SW 1271 (cell line): ENCODE data around the gene IL1RL1.

Experiments used
- DNase-seq, 2 experiments: peaks; one replicate each; lab custom pipeline; 2025; lab: John Stamatoyannopoulos, UW

The IL1RL1 gene

GRCh38 chr2:102369866-102370265 is 58.5 kb downstream of the IL1RL1 start:
- no peak for DNase-seq

- DNase-seq = no peak
These were observed 64.8 kb downstream of the IL1RL1 start for GRCh38 chr2:102376052-102376591.

- DNase-seq = no peak
These were observed 72.4 kb downstream of the IL1RL1 start for GRCh38 chr2:102383722-102384121.

- no peak for DNase-seq
These were observed 74.2 kb downstream of the IL1RL1 start for GRCh38 chr2:102385522-102385921.

GRCh38 chr2:102386004-102386403 is 74.6 kb downstream of the IL1RL1 start:
- no peak for DNase-seq

GRCh38 chr2:102386867-102387541 is 75.6 kb downstream of the IL1RL1 start:
- DNase-seq = no peak

GRCh38 chr2:102387763-102388546 is 76.6 kb downstream of the IL1RL1 start:
- DNase-seq = no peak

GRCh38 chr2:102391565-102391964 is 80.2 kb downstream of the IL1RL1 start:
- DNase-seq = no peak

- DNase-seq = no peak
These were observed 80.7 kb downstream of the IL1RL1 start for GRCh38 chr2:102392096-102392495.

- no peak for DNase-seq
These were observed 81.6 kb downstream of the IL1RL1 start for GRCh38 chr2:102392942-102393341.

GRCh38 chr2:102396012-102396411 is 84.6 kb downstream of the IL1RL1 start:
- no peak for DNase-seq

- DNase-seq = no peak
These were observed 85.8 kb downstream of the IL1RL1 start for GRCh38 chr2:102397209-102397608.

GRCh38 chr2:102399499-102400141 is 88.3 kb downstream of the IL1RL1 start:
- no peak for DNase-seq

GRCh38 chr2:102401456-102401855 is 90.1 kb downstream of the IL1RL1 start:
- no peak for DNase-seq
